H9 (cell line): ENCODE measurements around the gene CHRM5. TPM values are rescaled to one million over a fixed set of nuclear protein-coding genes. Genes with fewer than 3 reads are reported as not detected.

ENCODE experiments used
- DNase-seq: peaks from one replicate; pipeline ENCODE4 v3.0.0-alpha.2; 2017
- H2AFZ ChIP-seq: one replicate; pipeline ENCODE4 v1.6.1; 2013; ENCODE audit warnings: mild to moderate bottlenecking, low read length, control low read depth, moderate library complexity
- H2AK5ac ChIP-seq: 2 replicates; pipeline ENCODE4 v1.6.1; 2013; ENCODE audit warnings: low read length, control low read depth, mixed read lengths; ENCODE audit not compliant: insufficient read length
- H2BK120ac ChIP-seq: one replicate; pipeline ENCODE4 v1.6.1; 2013; ENCODE audit warnings: low read depth, mild to moderate bottlenecking, low read length, control low read depth, inconsistent platforms; ENCODE audit not compliant: poor library complexity, severe bottlenecking
- H2BK12ac ChIP-seq: 2 replicates; pipeline ENCODE4 v1.6.1; 2013; ENCODE audit warnings: low read length, control low read depth, mixed read lengths, low read depth; ENCODE audit not compliant: insufficient read length
- H2BK15ac ChIP-seq: 2 replicates; pipeline ENCODE4 v1.6.1; 2013; ENCODE audit warnings: low read depth, low read length, control low read depth
- H2BK20ac ChIP-seq: one replicate; pipeline ENCODE4 v1.6.1; 2013; ENCODE audit warnings: low read depth, mild to moderate bottlenecking, low read length, control low read depth, inconsistent platforms; ENCODE audit not compliant: poor library complexity, severe bottlenecking
- H2BK5ac ChIP-seq: 2 replicates; pipeline ENCODE4 v1.6.1; 2013; ENCODE audit warnings: low read length, control low read depth, mixed read lengths; ENCODE audit not compliant: insufficient read length
- H3K14ac ChIP-seq: 2 replicates; pipeline ENCODE4 v1.6.1; 2013; ENCODE audit warnings: low read length, control low read depth; ENCODE audit not compliant: insufficient read depth
- H3K18ac ChIP-seq: 2 replicates; pipeline ENCODE4 v1.6.1; 2013; ENCODE audit warnings: low read depth, mild to moderate bottlenecking, mixed read lengths, low read length, control low read depth; ENCODE audit not compliant: insufficient read length
- H3K23ac ChIP-seq: 2 replicates; pipeline ENCODE4 v1.6.1; 2013; ENCODE audit warnings: low read length, control low read depth, mixed read lengths, low read depth; ENCODE audit not compliant: insufficient read length
- H3K23me2 ChIP-seq: 2 replicates; pipeline ENCODE4 v1.6.1; 2013; ENCODE audit warnings: low read depth, mild to moderate bottlenecking, mixed read lengths, low read length, control low read depth; ENCODE audit not compliant: insufficient read length, poor library complexity, severe bottlenecking
- H3K27ac ChIP-seq: 2 replicates; pipeline ENCODE4 v1.5.1; 2013; ENCODE audit warnings: low read length, control low read depth, mixed read lengths, low read depth; ENCODE audit not compliant: insufficient read length
- H3K27me3 ChIP-seq: 2 replicates; pipeline ENCODE4 v1.6.1; 2013; ENCODE audit warnings: low read length, control low read depth, inconsistent platforms; ENCODE audit not compliant: insufficient read depth
- H3K4ac ChIP-seq: 2 replicates; pipeline ENCODE4 v1.6.1; 2013; ENCODE audit warnings: low read depth, mild to moderate bottlenecking, control low read depth, inconsistent platforms, low read length, moderate library complexity
- H3K4me1 ChIP-seq: 2 replicates; pipeline ENCODE4 v1.6.1; 2013; ENCODE audit warnings: low read length, control low read depth, inconsistent platforms; ENCODE audit not compliant: insufficient read depth
- H3K4me2 ChIP-seq: 2 replicates; pipeline ENCODE4 v1.6.1; 2013; ENCODE audit warnings: low read length, control low read depth, mixed read lengths; ENCODE audit not compliant: insufficient read length, insufficient read depth
- H3K56ac ChIP-seq: 2 replicates; pipeline ENCODE4 v1.6.1; 2013; ENCODE audit warnings: low read depth, mild to moderate bottlenecking, mixed read lengths, low read length, control low read depth; ENCODE audit not compliant: insufficient read length
- H3K79me1 ChIP-seq: 2 replicates; pipeline ENCODE4 v1.6.1; 2013; ENCODE audit warnings: low read depth, mild to moderate bottlenecking, moderate library complexity, low read length, control low read depth, inconsistent platforms; ENCODE audit not compliant: insufficient read depth, poor library complexity, severe bottlenecking
- H3K79me2 ChIP-seq: 2 replicates; pipeline ENCODE4 v1.6.1; 2013; ENCODE audit warnings: low read length, control low read depth, inconsistent platforms; ENCODE audit not compliant: insufficient read depth
- H3K9ac ChIP-seq: 2 replicates; pipeline ENCODE4 v1.6.1; 2013; ENCODE audit warnings: low read length, control low read depth, mixed read lengths; ENCODE audit not compliant: insufficient read length; ENCODE audit errors: extremely low read depth
- H3K9me3 ChIP-seq: one replicate; pipeline ENCODE4 v1.6.1; 2013; ENCODE audit warnings: low read depth, low read length, inconsistent platforms; ENCODE audit not compliant: control insufficient read depth
- H3T11ph ChIP-seq: one replicate; pipeline ENCODE4 v1.6.1; 2013; ENCODE audit warnings: mild to moderate bottlenecking, low read length, control low read depth, inconsistent platforms
- H4K20me1 ChIP-seq: one replicate; pipeline ENCODE4 v1.6.1; 2013; ENCODE audit not compliant: control insufficient read depth, insufficient read length, insufficient read depth
- H4K5ac ChIP-seq: 2 replicates; pipeline ENCODE4 v1.6.1; 2013; ENCODE audit warnings: low read depth, mild to moderate bottlenecking, mixed read lengths, low read length, control low read depth; ENCODE audit not compliant: insufficient read length
- H4K8ac ChIP-seq: replicated peaks from 2 replicates; pipeline ENCODE4 v1.6.1; 2013; ENCODE audit warnings: low read length, control low read depth, mixed read lengths, low read depth; ENCODE audit not compliant: insufficient read length
- H4K91ac ChIP-seq: 2 replicates; pipeline ENCODE4 v1.6.1; 2013; ENCODE audit warnings: low read depth, mild to moderate bottlenecking, moderate library complexity, mixed read lengths, low read length, control low read depth; ENCODE audit not compliant: insufficient read length
- H3K27ac Mint-ChIP-seq, 3 experiments: 2 replicates in 2 of 3; 3 replicates in 1 of 3; pipeline ENCODE4 v1.8.0; 2020 to 2021; ENCODE audit warnings: mixed read lengths in 3 of 3, mild to moderate bottlenecking in 1 of 3, moderate library complexity in 1 of 3
- H3K27me3 Mint-ChIP-seq: 2 replicates; pipeline ENCODE4 v1.8.0; 2021; ENCODE audit warnings: low read depth, mild to moderate bottlenecking, moderate library complexity, mixed read lengths
- H3K36me3 Mint-ChIP-seq, 3 experiments: 2 replicates in 2 of 3; 3 replicates in 1 of 3; pipeline ENCODE4 v1.8.0; 2020 to 2021; ENCODE audit warnings: low read depth in 3 of 3, mixed read lengths in 3 of 3; ENCODE audit not compliant: insufficient read depth in 1 of 3
- H3K4me1 Mint-ChIP-seq, 2 experiments: 2 replicates each; pipeline ENCODE4 v1.8.0; 2020; ENCODE audit warnings: mixed read lengths in 2 of 2
- H3K4me3 Mint-ChIP-seq, 2 experiments: 2 replicates in 1 of 2; 3 replicates in 1 of 2; pipeline ENCODE4 v1.8.0; 2020 to 2021; ENCODE audit warnings: mild to moderate bottlenecking in 2 of 2, mixed read lengths in 2 of 2, moderate library complexity in 1 of 2
- H3K9me3 Mint-ChIP-seq, 2 experiments: 2 replicates in 1 of 2; 3 replicates in 1 of 2; pipeline ENCODE4 v1.8.0; 2020; ENCODE audit warnings: mild to moderate bottlenecking in 2 of 2, mixed read lengths in 2 of 2, moderate library complexity in 1 of 2
- CTCF ChIP-seq: fragments of 200-600 bp; sonication (generic); conservative IDR thresholded peaks from 3 replicates; pipeline ENCODE4 v1.8.0; 2021; ENCODE audit warnings: antibody characterized with exemption, mild to moderate bottlenecking
- WGBS: extraction: QIAGEN DNeasy Blood & Tissue Kit; methylation state at CpG from one replicate; pipeline ENCODE4 v1.1.7; 2013; ENCODE audit warnings: missing lambda C conversion rate, low lambda C conversion rate, mixed read lengths; ENCODE audit not compliant: insufficient read length; ENCODE audit errors: extremely low coverage; 5-methylcytosine and 5-hydroxymethylcytosine counted together
- total RNA-seq: library from RNA; stranded (reverse); gene quantifications from 2 replicates; pipeline ENCODE4 v1.2.1, GENCODE V29; 2021

CHRM5 gene
- total RNA-seq, 1 experiment from 2014 or later: not detected

- no peaks in the 10 kb centered on the region for H4K20me1 ChIP-seq
- H4K5ac ChIP-seq: no peak overlapping the region
- no peak overlapping the region for H3K18ac ChIP-seq
- no peak overlapping the region for H2BK15ac ChIP-seq
- no peak overlapping the region for H3K14ac ChIP-seq
- no peak overlapping the region for H3K9ac ChIP-seq
- no peak overlapping the region for H3K4ac ChIP-seq
- no peak for TF ChIP-seq CTCF
- H3K79me1 ChIP-seq: no peaks in the 10 kb centered on the region
- H3K4me1 ChIP-seq: no peaks in the 10 kb centered on the region
- peaks cover 6 to 7% of the 10 kb centered on the region in 2 experiments for H3K4me1 Mint-ChIP-seq
- WGBS: no CpG with 5 or more reads among the region's 3 CpGs
- H3K27ac Mint-ChIP-seq: no peak overlapping the region
- no peaks in the 10 kb centered on the region; the same call in 1 of the 2 replicates for H3K79me2 ChIP-seq
- no peak overlapping the region for H2BK20ac ChIP-seq
- no peak overlapping the region for H3K4me2 ChIP-seq
- H4K91ac ChIP-seq: no peak overlapping the region
- H2BK5ac ChIP-seq: no peak overlapping the region
- DNase-seq: no peak
- no peak overlapping the region for H3K4me3 Mint-ChIP-seq
- no peaks in the 10 kb centered on the region for H3K23me2 ChIP-seq
- H2AFZ ChIP-seq: no peak overlapping the region
- H3T11ph ChIP-seq: no peak overlapping the region
- H2BK120ac ChIP-seq: no peak overlapping the region
- peaks cover 3 to 19% (median 10%) of the 10 kb centered on the region in 3 experiments for H3K36me3 Mint-ChIP-seq
- peaks cover 9 to 14% of the 10 kb centered on the region in 2 experiments for H3K9me3 Mint-ChIP-seq
- no peak overlapping the region for H4K8ac ChIP-seq
- no peaks in the 10 kb centered on the region for H3K27me3 ChIP-seq
- H3K23ac ChIP-seq: no peak overlapping the region
- H3K27me3 Mint-ChIP-seq: no peaks in the 10 kb centered on the region
- H3K56ac ChIP-seq: no peak overlapping the region
- no peak overlapping the region for H2BK12ac ChIP-seq
- no peak overlapping the region for H3K27ac ChIP-seq
- no peaks in the 10 kb centered on the region for H3K9me3 ChIP-seq
- H2AK5ac ChIP-seq: no peak overlapping the region
Observed at GRCh38 chr15:34027606-34028005, 59.3 kb downstream of the CHRM5 start.
